GM04504 (cell line): Measurements from ENCODE around the gene UBFD1.
"Not testable (repeated sequence)": the region's sequence is repeated elsewhere in the genome, so short reads cannot be mapped to it uniquely, and the experiment has no call there.

Source experiments
- DNase-seq: peaks from one replicate; pipeline ENCODE4 v3.0.0-alpha.2; 2012; ENCODE audit warnings: low read depth

The UBFD1 gene

DNA sequence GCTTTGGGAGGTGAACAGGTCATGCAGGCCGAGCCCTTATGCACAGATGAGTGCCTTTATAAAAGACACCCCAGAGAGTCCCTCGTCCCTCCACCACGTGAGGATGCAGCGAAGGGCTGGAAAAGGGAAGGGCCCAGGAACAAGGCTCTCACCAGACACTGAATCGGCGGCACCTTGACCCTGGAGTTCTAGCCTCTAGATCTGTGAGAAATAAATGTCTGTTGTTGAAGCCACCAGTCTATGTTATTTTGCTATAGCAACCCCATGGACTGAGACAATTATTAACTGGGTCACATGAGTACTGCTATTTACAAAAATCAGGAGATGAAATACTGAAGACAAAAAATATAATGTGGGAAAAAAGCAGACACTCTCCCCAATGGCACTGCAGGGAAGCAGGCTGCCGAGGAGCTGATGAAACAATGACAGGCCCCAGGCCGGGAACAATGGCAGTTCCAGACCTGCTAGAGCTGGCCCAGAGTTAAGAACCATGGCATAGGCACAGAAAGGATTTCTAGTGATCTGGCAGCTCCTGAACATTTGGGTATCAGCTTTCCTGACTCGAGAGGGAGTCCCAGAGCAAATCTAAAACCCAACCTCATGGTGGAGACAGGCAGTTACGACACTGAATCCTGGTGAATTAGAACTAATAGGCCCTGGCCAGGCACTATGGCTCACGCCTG is 29.4 kb upstream of the UBFD1 start:
- no peak for DNase-seq

DNA sequence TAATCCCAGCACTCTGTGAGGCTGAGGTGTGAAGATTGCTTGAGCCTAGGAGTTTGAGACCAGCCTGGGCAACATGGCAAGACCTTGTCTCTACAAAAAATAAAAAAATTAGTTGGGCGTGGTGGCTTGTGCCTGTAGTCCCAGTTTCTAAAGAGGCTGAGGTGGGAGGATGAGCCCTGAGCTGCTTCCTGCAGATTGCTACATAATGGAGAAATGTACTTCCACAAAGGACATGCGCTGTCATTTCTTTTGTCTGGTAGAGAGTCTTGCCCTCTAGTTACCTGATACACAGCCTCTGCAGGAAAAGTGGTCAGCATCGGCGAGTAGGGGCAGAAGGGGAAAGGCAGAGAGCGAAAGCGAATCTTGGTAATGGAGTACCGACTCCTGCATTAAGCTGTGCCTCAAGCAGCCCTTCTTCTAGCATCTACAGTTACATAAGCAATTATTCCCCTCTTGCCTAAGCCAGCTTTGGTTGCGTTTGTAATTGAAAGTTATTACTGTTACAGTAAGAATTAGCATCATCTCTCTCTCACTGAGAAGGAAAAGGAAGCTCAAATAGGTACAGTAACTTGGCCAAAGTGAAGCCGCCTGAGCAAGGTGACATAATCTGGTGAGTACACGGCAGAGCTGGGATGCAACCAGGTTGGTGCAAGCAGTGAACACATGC is 28.8 kb upstream of the UBFD1 start:
- no peak for DNase-seq

DNA sequence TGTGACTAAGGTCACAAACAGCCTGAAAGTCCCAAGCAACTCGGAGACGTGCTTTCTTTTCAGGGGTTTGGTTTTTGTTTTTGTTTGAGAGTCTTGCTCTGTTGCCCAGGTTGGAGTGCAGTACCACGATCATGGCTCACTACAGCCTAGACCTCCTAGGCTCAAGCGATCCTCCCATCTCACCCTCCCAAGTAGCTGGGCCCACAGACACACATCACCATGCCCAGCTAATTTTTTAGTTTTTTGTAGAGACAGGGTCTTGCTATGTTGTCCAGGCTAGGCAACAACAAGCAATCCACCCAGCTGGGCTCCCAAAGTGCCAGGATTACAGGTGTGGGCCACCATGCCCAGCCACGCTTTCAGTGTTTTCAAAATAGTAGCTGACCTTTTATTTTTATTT is 27.5 kb upstream of the UBFD1 start:
- no peak for DNase-seq

- DNase-seq: no peak
Observed at GRCh38 chr16:23532448-23532847, 25.1 kb upstream of the UBFD1 start.

- no peak for DNase-seq
Observed at GRCh38 chr16:23534868-23535860, 22.4 kb upstream of the UBFD1 start.

- DNase-seq: no peak
Observed at GRCh38 chr16:23535901-23536300, 21.6 kb upstream of the UBFD1 start.

DNA sequence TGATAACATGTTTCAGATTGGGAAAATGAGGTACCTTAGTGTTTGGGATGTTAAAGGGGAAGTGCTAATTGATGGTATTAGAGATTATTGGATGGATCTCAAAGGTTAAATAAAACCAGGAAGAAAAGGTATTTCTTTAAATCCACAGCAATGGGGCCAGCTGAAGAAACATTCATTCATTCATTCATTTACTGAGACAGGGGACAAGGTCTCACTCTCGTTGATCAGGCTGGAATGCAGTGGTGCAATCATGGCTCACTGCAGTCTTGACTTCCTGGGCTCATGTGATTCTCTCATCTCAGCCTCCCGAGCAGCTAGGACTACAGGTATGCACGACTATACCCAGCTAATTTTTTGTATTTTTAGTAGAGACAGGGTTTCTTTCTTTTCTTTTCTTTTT is 20.1 kb upstream of the UBFD1 start:
- DNase-seq: no peak

DNA sequence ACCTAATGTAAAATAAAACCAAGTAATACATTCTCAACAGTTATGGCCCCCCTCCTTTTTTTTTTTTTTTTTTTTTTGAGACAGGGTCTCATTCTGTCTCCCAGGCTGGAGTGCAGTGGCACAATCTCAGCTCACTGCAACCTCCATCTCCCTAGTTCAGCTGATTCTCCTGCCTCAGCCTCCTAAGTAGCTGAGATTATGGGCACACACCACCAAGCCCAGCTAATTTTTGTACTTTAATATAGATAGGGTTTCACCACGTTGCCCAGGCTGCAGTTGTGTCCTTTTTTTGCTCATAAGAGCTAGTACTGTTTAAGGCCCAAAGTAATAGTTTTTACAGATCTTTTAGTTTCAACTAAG is 18.6 kb upstream of the UBFD1 start:
- DNase-seq: no peak

DNA sequence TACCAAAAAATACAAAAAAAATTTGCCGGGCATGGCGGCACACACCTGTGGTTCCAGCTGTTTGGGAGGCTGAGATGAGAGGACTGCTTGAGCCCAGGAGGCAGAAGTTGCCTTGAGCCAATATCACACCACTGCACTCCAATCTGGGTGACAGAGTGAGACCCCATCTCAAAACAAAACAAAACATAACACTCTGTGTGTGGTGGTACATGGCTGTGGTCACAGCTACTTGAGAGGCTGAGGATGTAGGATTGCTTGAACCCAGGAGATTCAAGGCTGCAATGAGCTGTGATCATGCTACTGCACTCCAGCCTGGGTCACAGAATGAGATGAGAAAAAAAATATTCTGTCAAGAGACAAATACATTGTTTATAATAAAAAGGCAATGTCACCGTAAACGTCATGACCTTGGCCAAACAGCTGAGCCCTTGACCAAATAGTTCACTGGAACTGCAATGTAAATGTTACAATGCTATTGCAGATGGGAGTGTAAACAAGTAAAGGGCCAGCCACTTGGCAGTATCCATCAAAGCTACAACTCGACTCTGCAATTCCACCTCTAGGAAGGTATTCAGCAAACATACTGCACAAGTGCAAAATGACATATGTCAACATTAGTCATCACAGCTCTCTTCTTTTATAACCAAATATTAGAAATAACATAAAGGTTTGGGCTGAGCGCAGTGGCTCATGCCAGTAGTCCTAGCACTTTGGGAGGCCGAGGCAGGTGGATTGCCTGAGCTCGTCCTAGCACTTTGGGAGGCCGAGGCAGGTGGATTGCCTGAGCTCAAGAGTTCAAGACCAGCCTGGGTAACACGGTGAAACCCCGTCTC is 17.3 kb upstream of the UBFD1 start:
- DNase-seq: no peak

DNA sequence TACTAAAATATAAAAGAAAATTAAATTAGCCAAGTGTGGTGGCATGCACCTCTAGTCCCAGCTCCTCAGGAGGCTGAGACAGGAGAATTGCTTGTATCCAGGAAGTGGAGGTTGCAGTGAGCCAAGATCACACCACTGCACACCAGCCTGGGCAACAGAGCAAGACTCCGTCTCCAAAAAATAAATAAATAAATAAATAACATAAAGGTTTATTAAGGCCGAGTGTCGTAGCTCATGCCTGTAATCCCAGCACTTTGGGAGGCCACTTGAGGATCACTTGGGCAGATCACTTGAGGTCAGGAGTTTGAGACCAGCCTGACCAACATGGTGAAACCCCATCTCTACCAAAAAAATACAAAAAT is 16.7 kb upstream of the UBFD1 start:
- DNase-seq: not testable (repeated sequence)

DNA sequence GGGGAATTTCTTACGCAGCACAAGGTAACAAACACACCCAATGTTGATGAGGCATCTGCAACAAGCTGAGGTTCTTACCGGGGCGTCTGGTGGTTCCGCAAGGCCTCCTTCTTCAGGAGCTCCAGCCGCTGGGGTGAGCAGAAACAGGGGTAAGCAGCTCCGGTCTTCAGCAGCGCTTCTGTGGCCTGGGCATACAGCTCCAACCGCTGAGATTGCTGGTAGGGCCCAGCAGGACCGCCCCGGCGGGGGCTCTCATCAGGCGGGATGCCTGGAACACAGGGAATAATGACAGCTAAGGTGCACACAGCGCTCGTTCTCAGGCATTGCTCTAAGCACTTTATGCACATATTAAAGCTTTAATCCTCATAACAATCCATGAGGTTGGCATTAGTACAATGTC is 13.1 kb upstream of the UBFD1 start:
- DNase-seq: no peak

- no peak for DNase-seq
Observed at GRCh38 chr16:23549938-23550337, 7.6 kb upstream of the UBFD1 start.

GRCh38 chr16:23552161-23552560 is 5.4 kb upstream of the UBFD1 start:
- no peak for DNase-seq

- DNase-seq: no peak
Observed at GRCh38 chr16:23554536-23554935, 3.0 kb upstream of the UBFD1 start.

GRCh38 chr16:23557779-23558702 is 514 bp downstream of the UBFD1 start:
- peak; percentile 38 for DNase-seq

DNA sequence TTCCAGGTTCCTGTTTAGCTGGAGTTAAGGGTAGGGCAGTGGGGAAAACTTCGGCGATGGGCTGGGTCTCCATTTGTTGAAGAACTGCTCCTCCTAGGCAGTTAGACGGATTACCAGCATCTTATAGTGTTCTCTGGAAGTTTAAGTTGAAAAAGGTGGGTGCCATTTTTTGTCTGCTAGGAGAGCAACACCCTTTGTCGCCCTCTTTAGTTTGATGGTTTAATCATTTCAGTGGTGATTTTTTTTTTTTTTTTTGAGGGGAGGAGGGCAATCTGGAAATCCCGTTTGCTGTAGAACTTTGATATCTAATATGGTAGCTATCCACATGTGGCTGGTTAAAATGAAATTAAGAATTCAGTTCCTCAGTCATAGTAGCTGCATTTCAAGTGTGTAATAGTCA is 4.1 kb downstream of the UBFD1 start:
- no peak for DNase-seq

DNA sequence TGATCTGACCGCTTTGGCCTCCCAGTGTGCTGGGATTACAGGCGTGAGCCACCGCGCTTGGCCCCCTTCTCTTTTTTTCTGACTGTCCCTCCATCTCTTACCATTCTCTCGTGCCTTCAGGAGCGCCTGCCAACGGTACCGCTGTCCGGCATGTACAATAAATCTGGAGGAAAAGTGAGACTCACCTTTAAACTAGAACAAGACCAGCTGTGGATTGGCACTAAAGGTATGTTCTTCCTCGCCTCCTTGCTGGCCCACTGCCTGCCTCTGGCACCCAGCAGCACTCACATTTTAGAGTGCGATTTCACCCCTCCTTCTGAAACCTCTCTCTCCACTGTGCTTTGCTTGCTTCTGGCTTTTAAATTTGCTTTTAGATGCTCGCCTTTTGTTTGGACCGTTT is 5.0 kb downstream of the UBFD1 start:
- no peak for DNase-seq

GRCh38 chr16:23563186-23563585 is 5.7 kb downstream of the UBFD1 start:
- DNase-seq: no peak

DNA sequence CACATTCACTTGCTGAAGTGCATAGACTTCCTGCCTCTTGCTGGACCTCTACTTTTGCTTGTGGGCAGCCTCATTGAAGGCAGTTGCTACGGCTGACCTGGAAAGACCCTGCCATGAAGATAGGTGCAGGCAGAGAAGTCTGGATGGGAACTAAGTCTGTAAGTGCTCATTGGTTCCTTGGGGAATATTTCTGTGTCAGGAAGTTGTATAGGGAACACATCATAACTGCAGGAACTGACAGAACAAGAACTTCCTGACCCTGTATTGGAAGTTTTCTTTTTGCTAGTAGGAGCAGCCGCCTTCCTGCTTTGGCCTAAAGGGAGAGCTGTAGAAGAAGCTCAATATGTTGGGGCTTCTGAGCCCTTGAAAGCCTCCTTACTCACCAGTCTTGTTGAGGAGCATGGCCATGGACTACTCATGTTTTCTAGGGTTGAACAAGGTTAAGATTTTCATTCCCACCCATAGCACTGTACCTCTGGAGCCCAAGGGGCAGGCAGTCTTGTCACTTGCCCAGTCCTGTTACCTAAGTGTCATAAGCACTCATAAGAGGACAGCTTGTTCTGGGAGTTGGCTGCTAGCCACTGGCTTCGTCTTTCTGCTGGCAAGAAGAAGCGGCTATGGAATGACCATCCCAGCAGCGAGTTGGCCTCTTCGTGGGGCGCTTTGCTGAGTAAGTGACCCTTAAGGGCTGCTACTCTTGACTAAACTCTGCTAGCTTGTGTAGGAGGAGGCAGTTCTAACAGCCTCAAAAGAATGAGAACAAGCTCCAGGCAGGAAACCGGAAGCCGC is 7.2 kb downstream of the UBFD1 start:
- no peak for DNase-seq

DNA sequence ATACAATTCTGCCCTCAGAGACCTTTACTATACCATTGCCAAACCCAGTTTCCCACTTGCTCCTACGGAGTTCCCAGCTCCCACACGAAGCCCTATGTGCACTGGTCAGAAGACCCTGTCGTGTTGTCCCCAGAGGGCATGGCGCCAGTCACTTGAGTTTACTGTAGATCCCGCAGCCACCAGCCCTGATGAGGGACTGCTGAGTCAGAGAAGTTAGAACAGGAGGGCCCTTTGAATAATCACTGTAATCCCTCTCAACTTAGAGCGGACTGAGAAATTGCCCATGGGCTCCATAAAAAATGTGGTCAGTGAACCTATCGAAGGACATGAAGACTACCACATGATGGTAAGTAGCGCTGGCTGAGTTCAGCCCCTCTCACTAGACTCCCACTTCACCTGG is 9.2 kb downstream of the UBFD1 start:
- DNase-seq: no peak
